K562 (cell line): ENCODE data around the gene KLC1. TPM values are rescaled to one million over a fixed set of nuclear protein-coding genes. Genes with fewer than 3 reads are reported as not detected.

Experiments
- ATAC-seq: fragments of 200-7000 bp; cut with Tn5 transposase; 3 replicates; pipeline ENCODE4 v1.9.1; 2020; ENCODE audit warnings: moderate library complexity
- BruUV-seq: library from RNA; stranded (reverse); fragments of 400-500 nt; replicated peaks from 2 replicates; lab custom pipeline; 2021; lab: Mats Ljungman, UMichigan
- CTCF ChIA-PET: fragments of 300-600 bp; formaldehyde crosslinking; extraction: SDS; loops from one replicate; lab custom pipeline; 2021; ENCODE audit warnings: low intra/inter-chr PET ratio; lab: Yijun Ruan, JAX
- POLR2A ChIA-PET: fragments of 300-600, 350-650 bp; sonication (Branson Sonifier 250); formaldehyde crosslinking; extraction: SDS; loops from one replicate; lab custom pipeline; 2021; ENCODE audit warnings: antibody characterized with exemption, inconsistent platforms; lab: Yijun Ruan, JAX
- DNase-seq, 4 experiments: peaks; one replicate each; pipeline versions ENCODE4 v3.0.0 to v3.0.0-alpha.2; 2011 to 2018; ENCODE audit warnings: low spot score in 3 of 4, mixed read lengths in 3 of 4; ENCODE audit errors: extremely low read depth in 1 of 4
- FAIRE-seq: peaks from 2 replicates; lab custom pipeline; 2011; peaks lifted over from hg19 to GRCh38; lab: Jason Lieb, UNC
- H2AFZ ChIP-seq: 2 replicates; pipeline ENCODE4 v1.6.0; 2011; ENCODE audit warnings: low read depth, low read length, control low read depth, inconsistent platforms
- H3K27ac ChIP-seq: fragments of 200-600 bp; 3 replicates; pipeline ENCODE4 v1.8.0; 2011; ENCODE audit warnings: low read depth, mild to moderate bottlenecking, control low read depth, inconsistent platforms, low read length, moderate library complexity, mixed read lengths; ENCODE audit errors: extremely low read depth
- H3K27me3 ChIP-seq, 2 experiments: fragments of 300-600 bp in 1 of 2; 2 replicates in 1 of 2; 3 replicates in 1 of 2; pipeline versions ENCODE4 v1.6.0 to v1.8.0; 2011; ENCODE audit warnings: inconsistent platforms in 2 of 2, low read length in 2 of 2, mild to moderate bottlenecking in 1 of 2, mixed read lengths in 1 of 2, moderate library complexity in 1 of 2; ENCODE audit not compliant: control insufficient read depth in 2 of 2, insufficient read depth in 2 of 2
- H3K36me3 ChIP-seq: fragments of 300-600 bp; 3 replicates; pipeline ENCODE4 v1.8.0; 2011; ENCODE audit warnings: mild to moderate bottlenecking, low read length, inconsistent platforms; ENCODE audit not compliant: control insufficient read depth, insufficient read depth
- H3K4me1 ChIP-seq, 2 experiments: fragments of 200-600 bp in 1 of 2; replicated peaks in 1 of 2; 2 replicates in 1 of 2; 3 replicates in 1 of 2; pipeline versions ENCODE4 v1.5.1 to v1.8.0; 2011; ENCODE audit warnings: inconsistent platforms in 2 of 2, low read length in 2 of 2, mild to moderate bottlenecking in 1 of 2, mixed read lengths in 1 of 2, moderate library complexity in 1 of 2; ENCODE audit not compliant: control insufficient read depth in 2 of 2, insufficient read depth in 2 of 2
- H3K4me2 ChIP-seq: 2 replicates; pipeline ENCODE4 v1.6.1; 2011; ENCODE audit warnings: low read length, control low read depth, inconsistent platforms, mixed read lengths; ENCODE audit not compliant: insufficient read depth
- H3K4me3 ChIP-seq: fragments of 200-600 bp; sonication (generic), shearing (Covaris generic); 2 replicates; pipeline ENCODE4 v1.5.1; 2016; ENCODE audit warnings: control low read depth, inconsistent platforms
- H3K79me2 ChIP-seq: fragments of 200-600 bp; 3 replicates; pipeline ENCODE4 v1.8.0; 2011; ENCODE audit warnings: low read length, inconsistent platforms; ENCODE audit not compliant: control insufficient read depth, insufficient read depth
- H3K9ac ChIP-seq, 2 experiments: 2 replicates each; pipeline versions ENCODE4 v1.6.0 to v1.6.1; 2011; ENCODE audit warnings: low read depth in 2 of 2, low read length in 2 of 2, control low read depth in 1 of 2, inconsistent platforms in 1 of 2, mild to moderate bottlenecking in 1 of 2, mixed read lengths in 1 of 2; ENCODE audit not compliant: insufficient read depth in 1 of 2
- H3K9me1 ChIP-seq: one replicate; pipeline ENCODE4 v1.6.0; 2011; ENCODE audit warnings: inconsistent platforms, mild to moderate bottlenecking, low read length, moderate library complexity; ENCODE audit not compliant: control insufficient read depth, insufficient read depth
- H3K9me3 ChIP-seq: replicated peaks from 2 replicates; pipeline ENCODE4 v1.5.1; 2011; ENCODE audit warnings: low read depth, low read length, inconsistent platforms; ENCODE audit not compliant: control insufficient read depth, insufficient read depth
- H4K20me1 ChIP-seq: replicated peaks from 2 replicates; pipeline ENCODE4 v1.6.1; 2011; ENCODE audit warnings: low read length, inconsistent platforms, mixed read lengths; ENCODE audit not compliant: control insufficient read depth, insufficient read depth
- CCAR2 ChIP-seq: fragments of 200-400 bp; formaldehyde crosslinking; IDR thresholded peaks from 2 replicates; pipeline ENCODE4 v1.6.1; 2017; ENCODE audit warnings: mild to moderate bottlenecking, low read depth, low read length
- HEY1 ChIP-seq: fragments of 250-450 bp; sonication (Bioruptor Pico); IDR thresholded peaks from 2 replicates; pipeline ENCODE4 v1.5.0; 2020; ENCODE audit warnings: mild to moderate bottlenecking, moderate library complexity, borderline replicate concordance
- HNRNPH1 ChIP-seq: fragments of 200-400 bp; formaldehyde crosslinking; optimal IDR thresholded peaks from 2 replicates; pipeline ENCODE3; 2017; ENCODE audit warnings: low read depth, mild to moderate bottlenecking, low read length, moderate library complexity
- KDM4B ChIP-seq, 2 experiments: fragments of 450-650 bp in 1 of 2; sonication (generic) in 1 of 2; IDR thresholded peaks; 2 replicates each; pipeline ENCODE4 v1.6.1; 2016 to 2017; ENCODE audit warnings: borderline replicate concordance in 2 of 2, antibody characterized with exemption in 1 of 2, low read depth in 1 of 2, mild to moderate bottlenecking in 1 of 2
- MCM3 ChIP-seq: fragments of 450-650 bp; IDR thresholded peaks from 2 replicates; pipeline ENCODE4 v1.6.1; 2016
- MTA3 ChIP-seq: fragments of 450-650 bp; formaldehyde crosslinking; IDR thresholded peaks from 2 replicates; pipeline ENCODE4 v1.6.1; 2017; ENCODE audit warnings: mild to moderate bottlenecking, borderline replicate concordance
- NONO ChIP-seq, 2 experiments: fragments of 200-400 bp in 1 of 2; fragments of 450-650 bp in 1 of 2; formaldehyde crosslinking in 1 of 2; IDR thresholded peaks; 2 replicates each; pipeline ENCODE4 v1.6.1; 2017; ENCODE audit warnings: low read depth in 2 of 2, mild to moderate bottlenecking in 2 of 2, moderate library complexity in 2 of 2, low read length in 1 of 2
- PHF8 ChIP-seq: fragments of 200-600 bp; sonication (generic); IDR thresholded peaks from 2 replicates; pipeline ENCODE4 v1.6.1; 2012; ENCODE audit warnings: mixed run types, mild to moderate bottlenecking, inconsistent platforms, low read length, moderate library complexity, borderline replicate concordance
- POLR2G ChIP-seq: fragments of 200-400 bp; formaldehyde crosslinking; IDR thresholded peaks from 2 replicates; pipeline ENCODE4 v1.6.1; 2017; ENCODE audit warnings: low read depth, mild to moderate bottlenecking, antibody characterized with exemption, low read length, moderate library complexity
- SRSF3 ChIP-seq: fragments of 200-400 bp; formaldehyde crosslinking; IDR thresholded peaks from 2 replicates; pipeline ENCODE4 v1.6.1; 2016; ENCODE audit warnings: mild to moderate bottlenecking, low read length, moderate library complexity; ENCODE audit not compliant: insufficient read depth
- TEAD2 ChIP-seq: fragments of 450-650 bp; IDR thresholded peaks from 2 replicates; pipeline ENCODE4 v1.6.1; 2016; ENCODE audit warnings: missing genetic modification characterization, control low read depth, missing compliant biosample characterization
- TFAM ChIP-seq: fragments of 250-450 bp; sonication (Bioruptor Pico); conservative IDR thresholded peaks from 2 replicates; pipeline ENCODE4 v1.5.0; 2021; ENCODE audit warnings: mild to moderate bottlenecking, moderate library complexity
- ZNF184 ChIP-seq: sonication (generic); formaldehyde crosslinking; IDR thresholded peaks from 2 replicates; pipeline ENCODE4 v1.5.0; 2020; ENCODE audit warnings: missing genetic modification reagents
- ZNF24 ChIP-seq: fragments of 450-650 bp; IDR thresholded peaks from 2 replicates; pipeline ENCODE4 v1.6.1; 2016
- ZNF444 ChIP-seq: fragments of 250-450 bp; sonication (Bioruptor Pico); IDR thresholded peaks from 2 replicates; pipeline ENCODE4 v1.4.0; 2020; ENCODE audit warnings: mild to moderate bottlenecking, moderate library complexity
- ZNF740 ChIP-seq, 3 experiments: fragments of 200-800 bp in 1 of 3; sonication (Bioruptor generic) in 1 of 3; sonication (generic) in 1 of 3; formaldehyde crosslinking in 1 of 3; IDR thresholded peaks; 2 replicates each; pipeline versions ENCODE4 v1.6.1 to v1.8.0; 2016 to 2022; ENCODE audit warnings: mild to moderate bottlenecking in 2 of 3, missing compliant biosample characterization in 2 of 3, missing genetic modification characterization in 2 of 3, missing genetic modification reagents in 1 of 3
- WGBS: fragments of 100-300 bp; shearing (Covaris generic); methylation state at CpG from one replicate; pipeline ENCODE4 v1.1.6; 2016; ENCODE audit warnings: low coverage, mixed read lengths; ENCODE audit not compliant: insufficient coverage; ENCODE audit errors: missing lambda C conversion rate; 5-methylcytosine and 5-hydroxymethylcytosine counted together
- in situ Hi-C: fragments of 300-500 bp; cut with MboI; formaldehyde crosslinking; loops from 4 replicates; pipeline ENCODE4 v1.15.0; 2018; ENCODE audit warnings: inconsistent platforms, mixed read lengths
- intact Hi-C: fragments of 100-400 bp; cut with micrococcal nuclease; formaldehyde crosslinking; loops from 2 replicates; pipeline ENCODE4 v1.14.2; 2022
- polyA plus RNA-seq, 8 experiments: library from polyadenylated mRNA; depleted of rRNA in 4 of 8; stranded (reverse) in 5 of 8; unstranded in 3 of 8; fragments of >200 nt; fragmentation: Nextera tagmentation in 2 of 8; fragmentation: Illumina TruSeq in 1 of 8; extraction: Ambion mirVana in 2 of 8; extraction: Trizol in 1 of 8; gene quantifications; 2 replicates each; pipeline versions ENCODE4 v1.2.1 to v1.2.3, GENCODE V29; 2011 to 2014; ENCODE audit warnings: inconsistent platforms in 1 of 8, missing spikeins in 1 of 8
- total RNA-seq, 7 experiments: library from RNA; depleted of rRNA in 6 of 7; stranded (reverse); fragments of >200 nt in 6 of 7; fragmentation: Illumina TruSeq in 2 of 7; extraction: Trizol in 2 of 7; gene quantifications; 2 replicates each; pipeline versions ENCODE4 v1.2.1 to v1.2.3, GENCODE V29; 2011 to 2021; ENCODE audit warnings: low replicate concordance in 1 of 7
- TF ChIP-seq, protein P1 (sequence below): fragments of 250-450 bp; sonication (Bioruptor Pico); IDR thresholded peaks from 2 replicates; pipeline ENCODE4 v1.8.0; 2021; ENCODE audit warnings: borderline replicate concordance, mild to moderate bottlenecking, moderate library complexity; ENCODE audit not compliant: poor library complexity, severe bottlenecking
- TF ChIP-seq, protein P2 (sequence below): fragments of 450-650 bp; IDR thresholded peaks from 2 replicates; pipeline ENCODE4 v1.6.1; 2016; ENCODE audit warnings: missing biosample characterization, missing genetic modification characterization

Gene KLC1
- total and polyA plus RNA-seq, 9 of the 15 experiments (the other 6 are each of a cell fraction or from before 2014, with no cell fraction given) = 4.9 to 134 (median 54.8) TPM

DNA sequence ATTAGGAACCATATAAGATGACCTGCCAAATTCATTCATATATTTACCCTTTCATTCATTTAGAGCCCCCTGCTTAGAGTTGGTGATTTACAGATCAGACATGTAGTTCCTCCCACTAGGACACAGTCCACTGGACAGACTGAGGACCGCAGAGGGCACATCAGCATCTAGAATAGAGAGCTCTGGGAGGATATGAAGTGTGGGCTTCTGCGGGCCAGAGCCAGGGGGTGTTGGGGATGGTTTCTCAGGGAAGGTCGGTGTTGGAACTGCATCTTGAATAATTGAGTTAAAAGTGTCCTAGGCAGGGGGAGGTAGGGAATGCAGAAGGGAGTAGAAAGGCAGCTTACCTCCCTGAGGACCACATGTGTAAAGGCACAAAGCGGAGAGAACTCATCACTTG lies 42.9 kb downstream of the KLC1 start:
- no peak for DNase-seq
- FAIRE-seq = no peak
- no peak for ATAC-seq
- POLR2A ChIA-PET = no interaction called here
- H2AFZ ChIP-seq = no peak overlapping the region
- CTCF ChIA-PET = no interaction called here
- TF ChIP-seq, protein P1, sequence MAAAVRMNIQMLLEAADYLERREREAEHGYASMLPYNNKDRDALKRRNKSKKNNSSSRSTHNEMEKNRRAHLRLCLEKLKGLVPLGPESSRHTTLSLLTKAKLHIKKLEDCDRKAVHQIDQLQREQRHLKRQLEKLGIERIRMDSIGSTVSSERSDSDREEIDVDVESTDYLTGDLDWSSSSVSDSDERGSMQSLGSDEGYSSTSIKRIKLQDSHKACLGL (CRISPR knock-in tag) = no peak
- TF ChIP-seq, protein P2, sequence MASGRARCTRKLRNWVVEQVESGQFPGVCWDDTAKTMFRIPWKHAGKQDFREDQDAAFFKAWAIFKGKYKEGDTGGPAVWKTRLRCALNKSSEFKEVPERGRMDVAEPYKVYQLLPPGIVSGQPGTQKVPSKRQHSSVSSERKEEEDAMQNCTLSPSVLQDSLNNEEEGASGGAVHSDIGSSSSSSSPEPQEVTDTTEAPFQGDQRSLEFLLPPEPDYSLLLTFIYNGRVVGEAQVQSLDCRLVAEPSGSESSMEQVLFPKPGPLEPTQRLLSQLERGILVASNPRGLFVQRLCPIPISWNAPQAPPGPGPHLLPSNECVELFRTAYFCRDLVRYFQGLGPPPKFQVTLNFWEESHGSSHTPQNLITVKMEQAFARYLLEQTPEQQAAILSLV (tag) = no peak
- TF ChIP-seq PHF8 (no peak), HNRNPH1 (no peak), ZNF184 (CRISPR knock-in tag) (no peak), ZNF444 (CRISPR knock-in tag) (no peak), ZNF24 (no peak), HEY1 (CRISPR knock-in tag) (no peak), CCAR2 (no peak), TEAD2 (tag) (no peak), MTA3 (no peak), KDM4B (IDR thresholded peaks at IDR 0.05; ENCODE audit: borderline replicate concordance in 2 of 2, low read depth in 1 of 2) (no peak), POLR2G (no peak), MCM3 (no peak), TFAM (no peak), SRSF3 (no peak), ZNF740 (CRISPR knock-in tag; IDR thresholded peaks at IDR 0.05) (no peak), ZNF740 (tag; IDR thresholded peaks at IDR 0.05) (no peak), NONO (IDR thresholded peaks at IDR 0.05; ENCODE audit: low read depth in 2 of 2, low read length in 1 of 2) (no peak)
- no peaks in the 10 kb centered on the region for H4K20me1 ChIP-seq
- H3K4me1 ChIP-seq = no peaks in the 10 kb centered on the region
- H3K9ac ChIP-seq = no peak overlapping the region
- no TSS peak for BruUV-seq
- no peaks in the 10 kb centered on the region for H3K79me2 ChIP-seq
- intact Hi-C loops = no loop called here
- no peak overlapping the region for H3K4me3 ChIP-seq
- H3K4me2 ChIP-seq = no peak overlapping the region
- in situ Hi-C loops = loop anchor here (10.0 kb wide), 1 partner anchor 97 kb away; no protein-coding TSS in a partner anchor
- no peaks in the 10 kb centered on the region for H3K9me3 ChIP-seq
- peaks cover 82% of the 10 kb centered on the region for H3K36me3 ChIP-seq
- no peak overlapping the region for H3K27ac ChIP-seq
- H3K9me1 ChIP-seq = no peaks in the 10 kb centered on the region
- 95% methylated on average over 4 of the region's 4 CpGs for WGBS
- no peaks in the 10 kb centered on the region for H3K27me3 ChIP-seq
